A549 (cell line): ENCODE results near the gene FOXQ1.

Source experiments
- BHLHE40 ChIP-seq: IDR thresholded peaks from 2 replicates; pipeline ENCODE4 v1.6.1; 2012; ENCODE audit warnings: low read depth, low read length, inconsistent platforms
- CHD4 ChIP-seq: fragments of 200-600 bp; sonication (generic); IDR thresholded peaks from 2 replicates; pipeline ENCODE4 v1.6.1; 2016; ENCODE audit warnings: antibody characterized with exemption, mild to moderate bottlenecking, borderline replicate concordance
- CTCF ChIP-seq: fragments of >200 bp; sonication (Bioruptor Twin); formaldehyde crosslinking; IDR thresholded peaks from 3 replicates; pipeline ENCODE4 v1.5.1; 2016
- EP300 ChIP-seq, 2 experiments: fragments of >200 bp; sonication (Bioruptor Twin); formaldehyde crosslinking; IDR thresholded peaks; 2 replicates in 1 of 2; 3 replicates in 1 of 2; pipeline ENCODE4 v1.6.1; 2016 to 2017
- HOXB13 ChIP-seq: fragments of 250-450 bp; sonication (Bioruptor Pico); IDR thresholded peaks from 2 replicates; pipeline ENCODE4 v1.5.0; 2020; ENCODE audit warnings: low read depth, mild to moderate bottlenecking, moderate library complexity
- RAD21 ChIP-seq, 2 experiments: fragments of >200 bp in 1 of 2; sonication (Bioruptor Twin) in 1 of 2; formaldehyde crosslinking in 1 of 2; IDR thresholded peaks in 1 of 2; conservative IDR thresholded peaks in 1 of 2; 2 replicates in 1 of 2; 3 replicates in 1 of 2; pipeline ENCODE4 v1.6.1; 2012 to 2018; ENCODE audit warnings: inconsistent platforms in 1 of 2
- USF2 ChIP-seq: fragments of 450-650 bp; IDR thresholded peaks from 2 replicates; pipeline ENCODE4 v1.6.1; 2014; ENCODE audit warnings: antibody characterized with exemption

GRCh38 chr6:1315201-1315559 lies 3.3 kb downstream of the FOXQ1 start:
- no peak for TF ChIP-seq RAD21 (conservative IDR thresholded peaks at IDR 0.05 in 1 of 2, IDR thresholded peaks at IDR 0.05 in 1 of 2)
- no peak for TF ChIP-seq HOXB13 (CRISPR knock-in tag)
- TF ChIP-seq CTCF, result no peak
- TF ChIP-seq USF2, result no peak
- no peak for TF ChIP-seq EP300 (IDR thresholded peaks at IDR 0.05)
- TF ChIP-seq BHLHE40, result no peak
- no peak for TF ChIP-seq CHD4
